ENCODE measurements around the gene PNLDC1.
A peak's percentile ranks its signal among the peaks of the same experiment; 100 is the strongest.

GRCh38 chr6:159756508-159756907 is 43.6 kb upstream of the PNLDC1 start:
- TF ChIP-seq CTCF (conservative IDR thresholded peaks at IDR 0.05; ENCODE audit: low read depth in 2 of 2) (no peak), ZNF114 (CRISPR knock-in tag; IDR thresholded peaks at IDR 0.05) (no peak), POLR2AphosphoS5 (IDR thresholded peaks at IDR 0.05; ENCODE audit: low read depth) (0 out of 2 replicates have a peak, but pooled peaks have one; percentile 11), EZH2 (IDR thresholded peaks at IDR 0.05; ENCODE audit: low read depth, unreplicated experiment) (no peak), REST (IDR thresholded peaks at IDR 0.05; ENCODE audit: unreplicated experiment) (no peak), STAT1 (IDR thresholded peaks at IDR 0.05; ENCODE audit: unreplicated experiment) (no peak), JUNB (IDR thresholded peaks at IDR 0.05; ENCODE audit: unreplicated experiment) (no peak), EZH2phosphoT487 (IDR thresholded peaks at IDR 0.05; ENCODE audit: unreplicated experiment) (no peak)

Measured in GM23338 (cell line).